K562 (cell line): ENCODE measurements around the gene PLP2. TPM values are rescaled to one million over a fixed set of nuclear protein-coding genes. Genes with fewer than 3 reads are reported as not detected.
A peak's percentile ranks its signal among the peaks of the same experiment; 100 is the strongest.

Source experiments
- ETS1 ChIP-seq: conservative IDR thresholded peaks from 2 replicates; pipeline ENCODE4 v1.6.1; 2011; ENCODE audit warnings: low read depth, mild to moderate bottlenecking, low read length; ENCODE audit not compliant: control insufficient read depth
- MGA ChIP-seq: fragments of 450-650 bp; IDR thresholded peaks from 2 replicates; pipeline ENCODE4 v1.6.1; 2016; ENCODE audit warnings: mild to moderate bottlenecking, moderate library complexity
- MYC ChIP-seq, 2 experiments: fragments of 250-450 bp in 1 of 2; sonication (Bioruptor Pico) in 1 of 2; IDR thresholded peaks; 2 replicates each; pipeline versions ENCODE4 v1.5.1 to v1.6.1; 2012 to 2021; ENCODE audit warnings: low read depth in 2 of 2, borderline replicate concordance in 1 of 2, improper control_type of control experiment in 1 of 2, low read length in 1 of 2, mild to moderate bottlenecking in 1 of 2, moderate library complexity in 1 of 2
- NFIC ChIP-seq: fragments of 450-650 bp; IDR thresholded peaks from 2 replicates; pipeline ENCODE4 v1.6.1; 2017; ENCODE audit warnings: mild to moderate bottlenecking, inconsistent platforms
- RERE ChIP-seq: sonication (generic); formaldehyde crosslinking; IDR thresholded peaks from 2 replicates; pipeline ENCODE4 v1.8.0; 2023; ENCODE audit warnings: missing genetic modification reagents, mild to moderate bottlenecking, borderline replicate concordance
- ZNF239 ChIP-seq: fragments of 250-450 bp; sonication (Bioruptor Pico); IDR thresholded peaks from 2 replicates; pipeline ENCODE4 v1.4.0; 2020; ENCODE audit warnings: mild to moderate bottlenecking
- polyA plus RNA-seq, 8 experiments: library from polyadenylated mRNA; depleted of rRNA in 4 of 8; stranded (reverse) in 5 of 8; unstranded in 3 of 8; fragments of >200 nt; fragmentation: Nextera tagmentation in 2 of 8; fragmentation: Illumina TruSeq in 1 of 8; extraction: Ambion mirVana in 2 of 8; extraction: Trizol in 1 of 8; gene quantifications; 2 replicates each; pipeline versions ENCODE4 v1.2.1 to v1.2.3, GENCODE V29; 2011 to 2014; ENCODE audit warnings: inconsistent platforms in 1 of 8, missing spikeins in 1 of 8
- total RNA-seq, 7 experiments: library from RNA; depleted of rRNA in 6 of 7; stranded (reverse); fragments of >200 nt in 6 of 7; fragmentation: Illumina TruSeq in 2 of 7; extraction: Trizol in 2 of 7; gene quantifications; 2 replicates each; pipeline versions ENCODE4 v1.2.1 to v1.2.3, GENCODE V29; 2011 to 2021; ENCODE audit warnings: low replicate concordance in 1 of 7

The PLP2 gene
- total and polyA plus RNA-seq, 9 of the 15 experiments (the other 6 are each of a cell fraction or from before 2014, with no cell fraction given) = 34.7 to 236 (median 112) TPM

- TF ChIP-seq MGA = peak; percentile 95
- TF ChIP-seq ZNF239 (CRISPR knock-in tag) = no peak
- TF ChIP-seq RERE (CRISPR knock-in tag) = no peak
- peak; percentile 69 for TF ChIP-seq NFIC
- no peak for TF ChIP-seq ETS1
- peak; percentile 17; the same call in 1 of the 2 replicates for TF ChIP-seq MYC (IDR thresholded peaks at IDR 0.05; ENCODE audit: low read depth, low read length)
- no peak for TF ChIP-seq MYC (CRISPR knock-in tag; IDR thresholded peaks at IDR 0.05; ENCODE audit: borderline replicate concordance, low read depth)
Measured at GRCh38 chrX:49165901-49166881, 5.5 kb upstream of the PLP2 start (continued).
